NCI-H446 treated with DMSO at 0.1 percent for 48 hours (cell line): ENCODE results near the gene ADCK2.
"Not testable (repeated sequence)": the region's sequence is repeated elsewhere in the genome, so short reads cannot be mapped to it uniquely, and the experiment has no call there.

Experiments used
- DNase-seq: peaks from one replicate; lab custom pipeline; 2025; lab: John Stamatoyannopoulos, UW

Gene ADCK2

GRCh38 chr7:140738280-140738679, 65.5 kb downstream of the ADCK2 start:
- no peak for DNase-seq

- not testable (repeated sequence) for DNase-seq
Observed at GRCh38 chr7:140743255-140743654, 70.5 kb downstream of the ADCK2 start.

GRCh38 chr7:140744005-140744404, 71.3 kb downstream of the ADCK2 start:
- DNase-seq: no peak
